ENCODE data around the gene ARGLU1.
A peak's percentile ranks its signal among the peaks of the same experiment; 100 is the strongest.
"Not testable (repeated sequence)": the region's sequence is repeated elsewhere in the genome, so short reads cannot be mapped to it uniquely, and the experiment has no call there.

Gene ARGLU1, protein sequence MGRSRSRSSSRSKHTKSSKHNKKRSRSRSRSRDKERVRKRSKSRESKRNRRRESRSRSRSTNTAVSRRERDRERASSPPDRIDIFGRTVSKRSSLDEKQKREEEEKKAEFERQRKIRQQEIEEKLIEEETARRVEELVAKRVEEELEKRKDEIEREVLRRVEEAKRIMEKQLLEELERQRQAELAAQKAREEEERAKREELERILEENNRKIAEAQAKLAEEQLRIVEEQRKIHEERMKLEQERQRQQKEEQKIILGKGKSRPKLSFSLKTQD

DNA sequence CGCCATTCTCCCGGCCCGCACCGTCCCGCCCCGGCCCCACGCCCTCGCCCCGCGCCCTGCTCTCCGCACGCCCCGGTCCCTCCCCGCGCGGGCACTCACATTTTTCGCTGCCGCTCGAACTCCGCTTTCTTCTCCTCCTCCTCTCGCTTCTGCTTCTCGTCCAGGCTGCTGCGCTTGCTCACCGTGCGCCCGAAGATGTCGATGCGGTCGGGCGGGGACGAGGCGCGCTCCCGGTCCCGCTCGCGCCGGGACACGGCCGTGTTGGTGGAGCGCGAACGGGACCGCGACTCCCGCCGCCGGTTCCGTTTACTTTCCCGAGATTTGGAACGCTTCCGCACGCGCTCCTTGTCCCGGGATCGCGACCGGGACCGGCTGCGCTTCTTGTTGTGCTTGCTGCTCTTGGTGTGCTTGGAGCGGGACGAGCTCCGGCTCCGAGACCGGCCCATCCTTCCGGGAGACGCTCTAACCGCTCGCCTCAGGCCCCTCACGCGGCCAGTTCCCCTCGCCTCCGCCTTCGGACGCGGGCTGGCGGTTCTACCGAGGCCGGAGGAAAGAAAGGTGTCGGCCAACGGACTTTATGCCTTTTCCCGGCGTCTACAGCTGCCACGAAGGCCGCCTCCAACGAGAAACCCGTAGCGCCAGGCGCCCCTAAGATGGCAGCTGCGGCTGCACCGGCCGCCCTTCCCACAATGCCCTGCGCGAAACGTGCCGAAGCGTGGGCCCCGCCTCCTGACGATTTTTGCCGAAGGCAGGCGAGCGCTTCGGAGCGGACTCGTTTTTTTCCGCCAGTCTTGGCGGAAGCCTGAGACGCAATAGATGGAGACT is at the start of gene ARGLU1:
Gene ARGLU1 (minus strand): TSS at position 664 of the 825 bp plus-strand sequence. CDS start 218 bp downstream, at position 446.
- DNase-seq: peak; percentile 25 to 67

DNA sequence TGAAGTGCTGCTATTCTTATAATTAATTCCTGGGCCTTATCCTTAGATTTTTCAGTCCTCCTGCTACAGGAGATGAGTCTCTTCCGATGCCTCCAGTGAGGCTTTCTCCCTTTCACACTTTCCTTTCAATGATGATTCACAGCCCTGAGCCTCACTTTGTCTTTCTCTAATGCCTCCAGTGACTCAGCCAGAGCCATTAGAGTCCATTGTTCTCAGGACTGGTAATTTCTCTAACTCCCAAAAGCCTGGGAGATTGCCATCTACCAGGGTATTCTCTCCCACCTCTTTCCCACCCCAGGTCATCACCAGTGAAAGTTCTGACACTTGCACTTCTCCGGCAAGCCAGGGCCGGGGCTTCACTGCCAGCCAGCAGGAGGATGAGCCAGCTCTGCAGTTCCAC is 49.6 kb upstream of the ARGLU1 start:
- no peak for DNase-seq

DNA sequence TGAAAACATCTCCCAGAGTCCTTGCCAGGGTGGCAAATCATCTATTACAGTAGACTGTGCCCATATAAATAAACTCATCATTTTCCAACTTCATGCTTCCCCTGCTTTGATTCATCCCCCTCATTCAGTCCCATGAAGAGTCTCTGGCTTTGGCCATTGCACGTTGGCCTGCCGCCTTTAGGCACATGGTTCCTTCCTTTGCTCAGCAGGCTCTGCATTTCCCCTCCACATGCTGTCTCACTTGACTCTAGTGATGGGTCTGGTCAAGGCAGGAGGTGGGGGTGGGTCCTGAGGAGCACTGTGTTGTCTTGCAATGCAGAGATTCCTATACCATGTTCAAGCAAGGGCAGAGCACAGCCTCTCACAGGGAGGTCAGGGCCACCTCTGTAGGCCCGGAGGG is 48.8 kb upstream of the ARGLU1 start:
- no peak for DNase-seq

DNA sequence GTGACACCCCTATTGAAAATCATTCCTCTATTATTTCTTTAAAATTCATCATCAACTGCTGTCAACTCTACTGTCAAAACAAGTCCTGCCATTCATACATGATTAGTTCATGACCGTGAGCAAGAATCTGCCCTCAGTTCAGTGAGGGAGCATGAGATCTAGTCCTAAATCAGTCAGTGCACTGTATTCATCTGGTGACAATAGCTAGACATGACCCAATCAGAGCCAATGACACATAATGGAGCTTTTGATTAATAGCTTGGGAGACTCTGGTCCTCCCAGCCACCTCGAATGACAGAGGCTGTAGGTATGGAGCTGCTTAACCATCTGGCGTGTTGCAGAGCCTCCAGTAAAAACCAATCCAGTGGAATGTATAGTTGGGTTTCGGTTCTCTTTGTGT is 46.9 kb upstream of the ARGLU1 start:
- no peak for DNase-seq

DNA sequence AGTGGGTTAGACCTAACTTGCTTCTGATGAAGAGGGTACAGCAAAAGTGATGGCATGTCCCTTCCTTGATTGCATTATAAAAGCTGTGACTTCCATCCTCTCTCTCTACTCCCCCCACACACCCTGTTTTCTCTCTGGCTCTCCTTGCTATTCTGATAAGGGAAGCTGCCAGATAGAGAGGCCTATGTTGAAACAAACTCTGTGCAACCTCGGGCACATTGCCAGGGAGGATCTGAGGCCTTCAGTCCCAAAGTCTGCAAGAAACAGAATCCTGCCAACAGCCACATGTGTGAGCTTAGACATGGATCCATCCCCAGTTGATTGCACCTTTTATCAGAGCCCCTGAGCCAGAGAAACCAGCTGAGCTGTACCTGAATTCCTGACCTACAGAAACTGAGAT is 44.8 kb upstream of the ARGLU1 start:
- no peak for DNase-seq

DNA sequence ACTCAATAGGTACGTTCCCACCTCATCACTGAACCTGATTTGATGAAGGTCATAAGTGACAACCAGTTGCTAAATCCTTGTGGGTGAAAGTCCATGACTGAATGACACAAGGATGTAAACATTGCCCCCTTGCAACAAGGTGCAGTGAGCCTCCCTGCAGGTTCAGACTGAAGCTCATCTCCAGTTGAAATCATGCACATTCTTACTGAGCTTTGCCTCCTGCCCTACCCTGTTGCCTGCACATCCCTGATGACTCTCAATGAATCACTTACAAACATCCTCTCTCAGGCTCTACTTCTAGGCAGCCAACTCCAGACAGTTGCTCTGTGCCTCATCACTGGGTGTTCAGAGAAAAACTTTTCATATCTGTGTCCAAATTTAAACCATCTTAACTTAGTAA is 42.5 kb upstream of the ARGLU1 start:
- DNase-seq: no peak

DNA sequence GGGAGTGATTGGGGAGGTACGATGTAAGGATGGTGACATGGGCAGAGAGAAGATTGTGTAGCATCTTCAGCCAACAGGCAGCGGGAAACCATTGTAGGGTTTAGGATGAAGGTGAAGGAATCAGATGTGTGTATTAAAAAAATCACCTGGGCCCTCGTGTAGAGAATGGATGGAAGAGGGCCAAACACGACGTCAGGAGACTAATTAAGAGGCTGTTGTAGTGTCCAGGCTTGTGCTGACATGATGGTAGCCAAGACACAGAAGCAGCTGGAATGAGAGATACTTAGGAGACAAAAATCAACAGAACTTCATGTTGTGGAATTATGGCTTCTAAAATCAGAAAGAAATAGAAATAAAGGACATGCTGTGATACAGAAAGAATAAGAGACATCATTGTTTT is 41.2 kb upstream of the ARGLU1 start:
- DNase-seq: no peak

DNA sequence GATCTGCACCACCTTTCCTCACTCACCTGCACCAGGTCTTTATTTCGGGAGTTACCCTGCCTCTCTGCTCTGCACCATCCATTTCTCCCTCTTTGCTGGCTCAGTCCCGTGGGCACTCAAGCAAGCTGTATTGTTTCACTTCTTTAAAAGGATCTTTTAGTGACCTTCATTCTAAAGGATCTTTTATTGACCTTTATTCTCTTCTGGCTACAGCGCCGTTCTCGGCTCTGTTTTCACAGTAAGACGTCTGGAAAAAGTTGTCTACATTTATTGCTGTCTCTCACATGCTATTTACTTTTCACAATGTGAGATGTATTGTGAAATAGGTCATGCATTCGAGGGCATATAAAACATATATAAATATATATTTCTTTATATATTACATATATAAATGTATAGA is 35.6 kb upstream of the ARGLU1 start:
- DNase-seq: no peak

DNA sequence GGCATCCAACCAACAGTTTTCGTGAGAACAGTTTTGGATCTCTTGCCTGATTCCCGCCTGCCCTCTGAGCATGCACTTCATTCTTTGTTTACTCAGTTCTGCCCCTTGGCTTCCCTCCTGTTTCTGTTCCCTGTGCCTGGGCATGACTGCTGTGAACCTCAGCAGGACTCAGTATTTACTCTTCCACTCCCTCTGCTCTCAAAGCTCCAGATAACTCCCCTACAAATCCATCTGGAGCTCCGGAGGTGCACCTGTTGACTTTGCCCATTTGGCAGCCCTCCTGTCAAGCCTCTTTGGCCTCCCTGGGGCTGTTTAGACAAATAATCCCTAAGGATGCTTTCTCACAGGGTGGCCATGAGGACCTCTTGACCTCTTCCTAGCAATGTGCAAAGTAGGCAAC is 34.2 kb upstream of the ARGLU1 start:
- DNase-seq: no peak

DNA sequence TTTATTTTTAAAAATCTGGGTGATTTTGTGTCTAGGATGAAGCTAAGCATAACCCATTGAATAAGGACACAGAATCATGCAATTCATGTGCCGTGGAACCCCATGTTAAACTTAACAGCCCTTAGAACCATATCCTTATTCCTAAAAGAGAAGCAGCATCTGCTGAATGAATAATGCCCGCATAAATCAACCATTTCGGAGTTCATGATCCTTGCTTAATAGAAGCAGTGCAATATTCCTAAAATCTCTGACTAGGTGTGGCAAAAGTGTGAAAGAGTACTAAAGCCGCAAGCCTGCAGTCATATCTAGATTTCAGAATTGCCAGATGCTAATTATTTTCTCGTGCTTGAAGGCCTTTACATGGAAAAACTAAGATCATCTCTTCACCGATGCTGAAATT is 33.6 kb upstream of the ARGLU1 start:
- no peak for DNase-seq

DNA sequence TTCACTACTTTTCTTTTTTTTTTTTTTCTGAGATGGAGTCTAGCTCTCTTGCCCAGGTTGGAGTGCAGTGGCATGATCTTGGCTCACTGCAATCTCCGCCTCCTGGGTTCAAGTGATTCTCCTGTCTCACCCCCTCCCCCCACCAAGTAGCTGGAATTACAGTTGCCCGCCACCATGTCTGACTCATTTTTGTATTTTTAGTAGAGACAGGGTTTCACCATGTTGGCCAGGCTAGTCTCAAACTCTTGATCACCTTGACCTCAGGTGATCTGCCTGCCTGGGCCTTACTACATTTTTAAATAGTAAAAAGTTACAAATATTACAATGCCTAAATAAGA is 32.8 kb upstream of the ARGLU1 start:
- not testable (repeated sequence) for DNase-seq

DNA sequence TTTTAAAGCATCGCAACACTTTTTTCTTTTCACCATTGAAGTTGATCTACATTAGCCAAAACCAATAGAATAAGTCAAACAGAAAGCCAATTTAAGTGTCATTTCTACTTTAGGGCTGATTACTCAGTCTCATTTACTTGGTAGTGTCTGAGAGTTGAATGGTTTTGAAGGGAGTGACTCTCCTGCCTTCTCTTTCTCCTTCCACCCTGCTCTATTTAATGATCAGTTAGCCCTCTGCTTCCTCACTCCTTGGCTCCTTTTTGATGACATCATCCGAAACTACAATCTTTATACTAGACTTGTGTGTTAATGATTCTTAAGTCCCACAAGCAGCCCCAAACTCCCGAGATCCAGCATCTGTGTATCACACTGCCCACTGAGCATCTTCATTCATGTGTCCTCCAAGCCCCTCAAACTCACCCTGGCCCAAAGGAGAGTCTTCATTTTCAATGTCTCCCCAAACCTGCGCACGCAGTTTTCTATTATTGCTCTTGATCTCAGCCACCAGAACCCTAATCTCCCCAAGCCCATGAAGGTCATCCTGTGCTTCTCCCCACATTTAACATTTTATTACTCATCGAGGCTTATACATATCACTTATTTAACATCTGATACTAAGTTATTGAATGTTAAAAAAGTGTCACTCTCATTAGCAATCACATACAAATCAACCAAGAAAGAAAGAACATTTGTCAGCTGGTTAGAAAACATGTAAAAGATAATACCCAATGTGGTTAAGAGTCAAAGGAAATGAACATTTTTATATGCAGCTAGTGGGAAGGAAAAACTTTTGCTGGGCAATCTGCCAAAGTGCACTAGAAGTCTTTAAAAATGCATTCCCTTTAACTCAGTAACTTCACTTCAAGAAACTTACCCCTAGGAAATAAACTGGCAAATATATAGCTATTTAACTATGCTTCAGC is 32.2 kb upstream of the ARGLU1 start:
- DNase-seq: no peak

DNA sequence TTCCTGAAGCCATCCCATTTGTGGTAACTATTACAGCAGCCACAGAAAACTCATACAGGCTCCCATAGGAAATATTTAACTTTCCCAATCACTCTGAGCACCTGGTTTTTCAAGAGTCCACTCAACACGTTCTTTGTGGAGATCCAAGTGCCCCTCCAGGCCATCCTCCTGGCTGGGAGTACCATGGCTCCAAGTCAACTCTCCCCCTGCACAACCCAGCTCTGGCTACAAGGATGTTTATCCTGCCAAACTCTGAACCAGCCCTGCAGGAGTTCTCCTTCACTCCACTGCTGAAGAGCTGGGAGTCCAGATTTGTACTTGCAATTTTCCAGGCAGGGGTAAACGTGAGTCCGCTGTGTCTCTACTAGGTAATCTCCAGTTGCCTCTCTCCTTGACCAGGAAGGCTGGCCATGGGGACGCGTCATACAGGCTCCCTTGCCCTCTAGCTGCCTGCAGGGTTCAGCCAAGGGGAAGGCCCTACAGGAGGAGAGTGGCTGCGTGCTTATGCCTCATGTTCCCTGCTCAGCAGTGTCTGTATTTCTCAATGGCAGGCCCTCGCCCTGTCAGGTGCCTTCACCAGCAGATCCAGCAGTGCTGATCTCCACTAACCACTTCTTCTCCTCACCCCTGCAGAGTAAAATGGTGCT is 29.9 kb upstream of the ARGLU1 start:
- DNase-seq: no peak

DNA sequence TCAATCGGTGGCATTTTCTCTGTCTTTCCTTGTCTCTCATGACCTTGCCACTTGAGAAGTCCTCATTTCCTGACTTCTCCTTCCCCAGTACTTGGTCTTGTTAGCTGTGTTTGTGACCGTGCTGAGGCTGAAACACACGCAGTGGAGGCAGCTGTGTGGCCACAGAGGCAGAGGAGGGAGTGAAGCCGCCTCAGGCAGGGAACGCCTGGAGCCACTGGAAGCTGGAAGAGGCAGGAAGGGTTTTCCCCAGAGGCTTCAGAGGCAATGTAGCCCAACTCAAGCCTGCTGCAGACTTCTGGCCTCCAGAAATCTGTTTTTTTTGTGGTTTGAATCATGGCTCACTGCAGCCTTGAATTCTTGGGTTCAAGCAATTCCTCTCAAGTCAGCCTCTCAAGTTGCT is 29.2 kb upstream of the ARGLU1 start:
- DNase-seq: no peak

DNA sequence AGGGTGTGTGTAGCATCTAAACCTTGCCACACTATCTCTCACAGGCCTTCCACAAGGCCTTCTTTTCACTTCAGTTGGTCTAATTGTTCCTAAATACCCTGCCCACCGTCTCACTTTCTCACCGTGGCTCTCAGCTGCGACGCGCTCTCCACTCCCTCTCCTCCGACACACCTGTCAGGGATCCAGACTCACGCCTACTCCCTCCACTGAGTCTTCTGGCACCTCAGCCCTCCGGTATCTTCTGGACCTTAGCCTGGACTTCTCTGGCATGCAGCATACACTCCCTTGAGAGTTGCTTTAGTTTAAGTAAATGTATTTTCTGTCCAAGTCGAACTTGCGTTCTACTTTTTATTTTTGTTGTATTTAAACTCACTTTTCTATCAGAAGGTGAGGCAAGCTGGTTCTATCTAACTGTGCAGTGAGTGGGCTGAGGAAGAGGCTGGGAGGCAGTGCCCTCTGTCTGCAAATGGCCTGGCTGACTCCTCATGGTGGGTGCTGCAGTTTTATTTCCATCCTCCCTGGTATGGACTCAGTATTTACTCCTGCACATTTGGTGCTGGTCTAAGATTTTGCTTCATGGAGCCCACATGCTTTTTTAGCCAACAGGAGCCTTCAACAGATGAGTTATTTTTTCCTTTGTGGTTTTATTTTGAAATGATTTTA is 28.5 kb upstream of the ARGLU1 start:
- no peak for DNase-seq

DNA sequence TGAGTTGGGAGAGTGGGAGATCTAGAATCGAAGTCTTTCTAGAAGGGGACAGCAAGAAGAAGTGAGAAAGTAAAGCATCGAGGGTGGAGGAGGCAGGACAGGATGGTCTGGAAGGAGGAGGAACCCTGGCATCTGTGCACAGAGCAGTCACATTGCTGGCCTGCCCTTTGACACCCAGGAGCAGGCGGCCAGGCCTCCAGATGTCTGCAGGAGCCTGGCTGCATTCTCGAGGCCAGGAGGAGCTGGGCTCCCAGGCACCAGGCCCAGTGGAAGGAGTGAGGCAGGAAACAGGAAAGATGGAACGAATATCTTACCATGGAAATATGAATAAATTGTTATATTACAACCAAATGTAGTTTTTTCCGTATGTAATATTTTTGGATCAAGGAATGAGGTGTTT is 27.7 kb upstream of the ARGLU1 start:
- no peak for DNase-seq

DNA sequence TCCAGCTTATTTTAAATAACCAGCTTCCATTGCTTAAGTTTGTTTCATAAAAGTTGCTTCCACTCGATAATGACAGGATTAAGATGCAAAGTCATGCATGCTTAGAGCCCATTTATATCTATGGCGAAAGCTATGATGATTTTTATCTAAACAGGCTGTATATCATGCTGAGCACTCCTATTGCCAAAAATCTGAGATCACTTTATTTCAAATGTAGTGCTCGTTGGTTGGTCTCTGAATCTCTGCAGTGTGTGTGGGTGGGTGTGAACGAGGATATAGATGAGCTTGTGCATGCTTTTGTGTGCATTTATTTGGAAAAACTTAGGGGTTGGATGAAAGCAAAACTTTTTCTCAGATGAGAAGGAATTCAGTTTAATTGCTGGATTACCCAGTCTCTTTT is 27.0 kb upstream of the ARGLU1 start:
- DNase-seq: no peak

DNA sequence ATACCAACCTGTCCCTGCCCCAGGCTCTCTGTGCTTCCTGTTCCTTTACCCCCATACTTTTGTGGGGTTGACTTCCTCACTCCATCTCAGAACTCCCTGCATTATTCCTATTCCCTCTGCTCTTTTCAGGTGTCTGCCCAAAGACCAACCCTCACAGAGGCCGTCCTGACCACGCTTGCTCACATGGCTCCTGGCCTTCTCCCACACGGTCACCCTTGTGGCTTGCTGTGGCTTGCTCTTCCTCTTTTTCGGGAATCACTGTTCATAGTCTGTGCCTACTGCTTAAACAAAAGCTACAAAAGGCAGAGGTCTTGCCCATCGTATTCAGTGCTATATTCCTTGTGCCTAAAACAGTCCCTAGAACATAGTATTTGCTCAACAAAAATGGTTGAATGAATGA is 25.2 kb upstream of the ARGLU1 start:
- no peak for DNase-seq

DNA sequence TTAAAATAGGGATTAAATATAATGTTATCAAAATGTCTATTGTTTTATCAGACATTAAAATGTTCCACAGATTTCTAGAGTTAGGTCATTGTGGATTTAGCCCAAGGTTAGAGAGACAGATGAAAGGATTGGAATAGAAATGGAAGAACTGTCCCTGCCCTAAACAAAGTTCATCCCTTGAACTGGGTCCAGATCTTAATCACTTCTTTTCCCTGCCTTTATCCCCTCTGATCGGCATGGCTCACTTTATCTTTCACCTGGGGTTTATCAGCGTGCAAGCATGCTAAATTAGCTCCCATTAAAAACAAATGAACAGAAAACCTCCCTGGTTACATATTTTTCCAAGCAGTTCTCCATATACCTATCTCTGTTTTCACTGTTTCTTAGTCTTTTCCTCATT is 23.4 kb upstream of the ARGLU1 start:
- no peak for DNase-seq

DNA sequence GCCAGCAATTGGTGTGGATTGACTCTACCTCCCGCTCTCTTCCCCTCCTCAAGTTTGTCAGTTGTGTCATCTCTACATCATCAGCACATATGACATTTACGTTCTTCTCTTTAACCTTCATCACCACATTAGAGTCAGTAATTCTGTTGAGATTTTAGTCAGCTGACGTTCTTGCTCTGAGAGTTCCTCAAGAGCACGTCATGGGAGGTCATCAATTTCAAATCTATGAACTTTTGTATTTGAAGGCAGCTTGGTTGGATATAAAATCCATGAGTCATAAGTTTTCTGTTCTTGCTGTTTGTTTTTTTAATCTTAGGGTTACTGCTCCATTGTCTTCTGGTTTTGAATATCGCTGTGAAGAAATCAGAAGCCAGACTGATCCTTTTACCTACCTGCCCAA is 21.8 kb upstream of the ARGLU1 start:
- no peak for DNase-seq

DNA sequence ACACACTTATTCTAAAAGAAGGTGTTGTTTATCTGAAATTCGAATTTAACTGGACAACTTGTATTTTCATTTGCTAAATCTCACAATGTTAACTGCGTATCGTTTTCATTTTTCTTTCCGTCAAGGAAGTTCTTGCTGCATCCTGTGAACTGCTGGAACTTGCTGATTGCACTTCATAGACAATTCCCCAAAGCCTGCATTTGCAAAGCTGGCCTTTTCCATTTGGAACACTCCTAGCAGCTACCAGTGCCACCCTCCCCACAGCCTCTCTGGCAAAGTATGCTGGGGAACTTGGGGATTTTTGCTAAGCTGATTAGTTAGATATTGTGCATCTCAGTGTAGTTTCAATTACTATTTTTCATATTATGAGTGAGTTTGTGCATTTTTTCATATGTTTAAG is 20.4 kb upstream of the ARGLU1 start:
- DNase-seq: no peak

DNA sequence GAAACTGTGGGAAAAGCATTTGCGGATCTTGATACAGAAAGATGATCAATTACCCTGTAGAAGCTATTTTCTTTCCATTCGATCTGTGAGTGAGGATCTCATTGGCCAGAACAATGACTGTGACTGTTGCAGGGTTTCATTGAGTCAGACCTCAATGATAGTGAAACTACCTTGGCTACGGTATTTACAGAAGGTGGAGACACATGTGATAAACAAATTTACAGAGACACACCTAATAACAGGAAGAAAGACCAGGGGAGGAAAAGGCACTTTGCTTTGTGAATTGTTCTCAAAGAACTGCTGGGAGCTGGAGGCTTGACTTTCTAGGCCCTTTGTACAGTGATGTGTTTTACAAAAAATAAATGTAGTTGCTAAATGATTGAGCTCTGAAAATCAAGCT is 19.9 kb upstream of the ARGLU1 start:
- no peak for DNase-seq

Data from cerebellar nuclear complex (tissue), 1 donor.